K562 (cell line): ENCODE measurements around the gene HYCC2. TPM values are rescaled to one million over a fixed set of nuclear protein-coding genes. Genes with fewer than 3 reads are reported as not detected.
A peak's percentile ranks its signal among the peaks of the same experiment; 100 is the strongest.

Experiments used
- CC2D1A ChIP-seq: fragments of 450-650 bp; IDR thresholded peaks from 2 replicates; pipeline ENCODE4 v1.6.1; 2017; ENCODE audit warnings: mild to moderate bottlenecking
- CCNT2 ChIP-seq: IDR thresholded peaks from 2 replicates; pipeline ENCODE4 v1.6.1; 2011; ENCODE audit warnings: borderline replicate concordance, low read depth, mild to moderate bottlenecking, moderate library complexity, mixed read lengths, low read length; ENCODE audit not compliant: insufficient read length; ENCODE audit errors: extremely low read depth
- CXXC5 ChIP-seq: fragments of 250-450 bp; sonication (Bioruptor Pico); IDR thresholded peaks from 2 replicates; pipeline ENCODE4 v1.8.0; 2022; ENCODE audit warnings: inconsistent platforms, mild to moderate bottlenecking, moderate library complexity
- DACH1 ChIP-seq: fragments of 450-650 bp; IDR thresholded peaks from 2 replicates; pipeline ENCODE4 v1.6.1; 2018; ENCODE audit not compliant: partially characterized antibody
- HDAC3 ChIP-seq: fragments of 450-650 bp; IDR thresholded peaks from 2 replicates; pipeline ENCODE4 v1.6.1; 2018; ENCODE audit warnings: borderline replicate concordance, mild to moderate bottlenecking, moderate library complexity; ENCODE audit not compliant: partially characterized antibody
- POLR2A ChIP-seq: fragments of 450-650 bp; conservative IDR thresholded peaks from 2 replicates; pipeline ENCODE4 v1.6.1; 2016
- RAD21 ChIP-seq, 2 experiments: fragments of 250-450 bp in 1 of 2; fragments of 450-650 bp in 1 of 2; sonication (Bioruptor Pico) in 1 of 2; formaldehyde crosslinking in 1 of 2; IDR thresholded peaks in 1 of 2; conservative IDR thresholded peaks in 1 of 2; 2 replicates each; pipeline versions ENCODE4 v1.4.0 to v1.8.0; 2020 to 2022; ENCODE audit warnings: mild to moderate bottlenecking in 2 of 2, moderate library complexity in 1 of 2
- RBM39 ChIP-seq: fragments of 200-400 bp; formaldehyde crosslinking; optimal IDR thresholded peaks from 2 replicates; pipeline ENCODE3; 2018; ENCODE audit warnings: low read depth, low read length
- STAG1 ChIP-seq: sonication (generic); formaldehyde crosslinking; IDR thresholded peaks from 2 replicates; pipeline ENCODE4 v1.5.0; 2020; ENCODE audit warnings: missing genetic modification reagents, borderline replicate concordance
- TAF15 ChIP-seq: fragments of 200-400 bp; formaldehyde crosslinking; IDR thresholded peaks from 2 replicates; pipeline ENCODE4 v1.6.1; 2017; ENCODE audit warnings: mild to moderate bottlenecking, low read depth, low read length, moderate library complexity
- TEAD2 ChIP-seq: fragments of 450-650 bp; IDR thresholded peaks from 2 replicates; pipeline ENCODE4 v1.6.1; 2016; ENCODE audit warnings: missing genetic modification characterization, control low read depth, missing compliant biosample characterization
- ZEB2 ChIP-seq: fragments of 450-650 bp; IDR thresholded peaks from 2 replicates; pipeline ENCODE4 v1.6.1; 2016
- ZFX ChIP-seq: sonication (generic); formaldehyde crosslinking; IDR thresholded peaks from 2 replicates; pipeline ENCODE4 v1.8.0; 2022; ENCODE audit warnings: mild to moderate bottlenecking, missing genetic modification reagents, moderate library complexity
- ZKSCAN1 ChIP-seq: fragments of 150-350 bp; IDR thresholded peaks from 2 replicates; pipeline ENCODE4 v1.6.1; 2016; ENCODE audit warnings: low read depth, low read length
- ZNF311 ChIP-seq: fragments of 250-450 bp; sonication (Bioruptor Pico); IDR thresholded peaks from 2 replicates; pipeline ENCODE4 v1.4.0; 2020; ENCODE audit warnings: mild to moderate bottlenecking, moderate library complexity
- ZNF318 ChIP-seq, 2 experiments: fragments of 450-650 bp; IDR thresholded peaks; 2 replicates each; pipeline ENCODE4 v1.6.1; 2016; ENCODE audit warnings: mild to moderate bottlenecking in 2 of 2, borderline replicate concordance in 1 of 2, low read depth in 1 of 2, moderate library complexity in 1 of 2
- ZNF436 ChIP-seq: fragments of 250-450, 450-650 bp; sonication (Bioruptor Pico); formaldehyde crosslinking; IDR thresholded peaks from 2 replicates; pipeline ENCODE4 v1.7.0; 2020; ENCODE audit warnings: mild to moderate bottlenecking
- ZNF699 ChIP-seq: fragments of 250-450 bp; sonication (Bioruptor Pico); IDR thresholded peaks from 2 replicates; pipeline ENCODE4 v1.8.0; 2021; ENCODE audit warnings: mild to moderate bottlenecking, moderate library complexity; ENCODE audit not compliant: insufficient replicate concordance
- ZZZ3 ChIP-seq: fragments of 450-650 bp; IDR thresholded peaks from 2 replicates; pipeline ENCODE4 v1.6.1; 2016; ENCODE audit warnings: antibody characterized with exemption, mild to moderate bottlenecking, moderate library complexity
- polyA plus RNA-seq, 8 experiments: library from polyadenylated mRNA; depleted of rRNA in 4 of 8; stranded (reverse) in 5 of 8; unstranded in 3 of 8; fragments of >200 nt; fragmentation: Nextera tagmentation in 2 of 8; fragmentation: Illumina TruSeq in 1 of 8; extraction: Ambion mirVana in 2 of 8; extraction: Trizol in 1 of 8; gene quantifications; 2 replicates each; pipeline versions ENCODE4 v1.2.1 to v1.2.3, GENCODE V29; 2011 to 2014; ENCODE audit warnings: inconsistent platforms in 1 of 8, missing spikeins in 1 of 8
- total RNA-seq, 7 experiments: library from RNA; depleted of rRNA in 6 of 7; stranded (reverse); fragments of >200 nt in 6 of 7; fragmentation: Illumina TruSeq in 2 of 7; extraction: Trizol in 2 of 7; gene quantifications; 2 replicates each; pipeline versions ENCODE4 v1.2.1 to v1.2.3, GENCODE V29; 2011 to 2021; ENCODE audit warnings: low replicate concordance in 1 of 7
- TF ChIP-seq, protein P1 (sequence below): fragments of 450-650 bp; IDR thresholded peaks from 2 replicates; pipeline ENCODE4 v1.6.1; 2017; ENCODE audit warnings: mild to moderate bottlenecking, moderate library complexity

Gene HYCC2
- total and polyA plus RNA-seq, 9 of the 15 experiments (the other 6 are each of a cell fraction or from before 2014, with no cell fraction given): 5.4 to 20.0 (median 9.8) TPM

DNA sequence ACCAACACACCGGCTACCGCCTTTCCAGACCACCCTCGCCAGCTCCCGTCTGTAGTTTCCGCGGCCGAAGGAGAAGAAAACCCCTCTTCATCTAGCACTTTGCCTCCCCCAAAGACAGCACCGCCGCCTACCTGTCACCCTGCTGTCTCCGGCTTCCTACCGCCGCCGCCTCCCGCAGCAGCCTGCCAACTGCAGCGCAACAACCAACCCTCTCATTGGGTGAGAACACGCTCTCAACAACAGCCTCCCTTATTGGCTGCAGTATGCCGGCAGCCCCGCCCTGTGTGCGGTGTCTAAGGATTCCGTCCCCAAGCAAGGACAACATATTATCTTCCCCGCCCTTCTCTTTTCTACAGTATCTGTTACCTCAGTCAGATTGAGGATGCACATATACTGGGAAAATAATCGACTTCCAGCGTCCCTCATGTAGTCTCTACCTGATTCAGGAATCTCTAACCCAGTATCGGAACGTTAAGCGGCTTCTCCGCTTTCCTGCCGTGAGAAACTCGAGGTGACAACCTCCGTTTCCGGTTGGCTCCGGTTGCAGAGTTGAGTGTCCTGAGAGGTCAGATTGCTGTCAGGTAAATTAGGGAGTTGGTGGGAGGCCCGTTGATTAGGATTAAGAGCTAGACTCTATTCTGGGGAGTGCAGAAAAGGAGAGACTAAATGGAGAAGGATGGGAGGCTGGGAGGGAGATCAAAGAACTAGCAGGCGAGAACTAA, at the start of gene HYCC2, which contains the start of gene NDUFB3 (continued):
- TF ChIP-seq, protein P1, sequence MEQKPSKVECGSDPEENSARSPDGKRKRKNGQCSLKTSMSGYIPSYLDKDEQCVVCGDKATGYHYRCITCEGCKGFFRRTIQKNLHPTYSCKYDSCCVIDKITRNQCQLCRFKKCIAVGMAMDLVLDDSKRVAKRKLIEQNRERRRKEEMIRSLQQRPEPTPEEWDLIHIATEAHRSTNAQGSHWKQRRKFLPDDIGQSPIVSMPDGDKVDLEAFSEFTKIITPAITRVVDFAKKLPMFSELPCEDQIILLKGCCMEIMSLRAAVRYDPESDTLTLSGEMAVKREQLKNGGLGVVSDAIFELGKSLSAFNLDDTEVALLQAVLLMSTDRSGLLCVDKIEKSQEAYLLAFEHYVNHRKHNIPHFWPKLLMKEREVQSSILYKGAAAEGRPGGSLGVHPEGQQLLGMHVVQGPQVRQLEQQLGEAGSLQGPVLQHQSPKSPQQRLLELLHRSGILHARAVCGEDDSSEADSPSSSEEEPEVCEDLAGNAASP: no peak
- TF ChIP-seq ZNF318 (IDR thresholded peaks at IDR 0.05; ENCODE audit: borderline replicate concordance in 1 of 2, low read depth in 1 of 2): no peak
- no peak for TF ChIP-seq TAF15
- 0 out of 4 replicates have a peak, but pooled peaks of 1 of the 2 experiments have one; percentile 2 for TF ChIP-seq RAD21 (CRISPR knock-in tag; conservative IDR thresholded peaks at IDR 0.05 in 1 of 2, IDR thresholded peaks at IDR 0.05 in 1 of 2)
- peak; percentile 67 for TF ChIP-seq HDAC3
- TF ChIP-seq POLR2A: peak; percentile 84
- TF ChIP-seq CCNT2: peak; percentile 25
- peak; percentile 80; the same call in 1 of the 2 replicates for TF ChIP-seq ZZZ3
- no peak for TF ChIP-seq ZNF699 (CRISPR knock-in tag)
- no peak for TF ChIP-seq ZNF311 (CRISPR knock-in tag)
- no peak for TF ChIP-seq STAG1 (CRISPR knock-in tag)
- TF ChIP-seq ZEB2: peak; percentile 99
- TF ChIP-seq CC2D1A: peak; percentile 81
- peak; percentile 84 for TF ChIP-seq CXXC5
- TF ChIP-seq TEAD2 (tag): no peak
- peak; percentile 58 for TF ChIP-seq ZFX (CRISPR knock-in tag)
- TF ChIP-seq ZNF436: no peak
- no peak for TF ChIP-seq ZKSCAN1
- no peak for TF ChIP-seq RBM39
- TF ChIP-seq DACH1: peak; percentile 9
